H9 (cell line): Measurements from ENCODE around the gene SAMHD1. TPM values are rescaled to one million over a fixed set of nuclear protein-coding genes. Genes with fewer than 3 reads are reported as not detected.

Source experiments
- total RNA-seq: library from RNA; stranded (reverse); gene quantifications from 2 replicates; pipeline ENCODE4 v1.2.1, GENCODE V29; 2021

SAMHD1 gene
- total RNA-seq, 1 experiment from 2014 or later = 53.1 TPM

Other genes starting within 250 kb of the SAMHD1 start
- gene NDRG3, start 205.6 kb downstream of the SAMHD1 start, total RNA-seq = 22.4 and 23.6 TPM in 2 replicates
- gene DSN1, start 177.9 kb downstream of the SAMHD1 start, total RNA-seq = 20.6 and 22.8 TPM in 2 replicates
- 0.11 TPM in 1 of 2 replicates, not detected in the other for gene TLDC2, start 75.6 kb downstream of the SAMHD1 start, total RNA-seq
- gene RBL1, start 144.3 kb upstream of the SAMHD1 start, total RNA-seq = 14.1 and 16.3 TPM in 2 replicates
- gene RPN2, start 227.6 kb upstream of the SAMHD1 start, total RNA-seq = 234 TPM in 2 replicates
- 0.79 and 0.90 TPM in 2 replicates for gene MROH8, start 227.8 kb upstream of the SAMHD1 start, total RNA-seq